ENCODE measurements around the gene FCHO2. TPM values are rescaled to one million over a fixed set of nuclear protein-coding genes. Genes with fewer than 3 reads are reported as not detected.

FCHO2 gene
- total RNA-seq, 1 experiment from 2014 or later = 14.9 TPM

DNA sequence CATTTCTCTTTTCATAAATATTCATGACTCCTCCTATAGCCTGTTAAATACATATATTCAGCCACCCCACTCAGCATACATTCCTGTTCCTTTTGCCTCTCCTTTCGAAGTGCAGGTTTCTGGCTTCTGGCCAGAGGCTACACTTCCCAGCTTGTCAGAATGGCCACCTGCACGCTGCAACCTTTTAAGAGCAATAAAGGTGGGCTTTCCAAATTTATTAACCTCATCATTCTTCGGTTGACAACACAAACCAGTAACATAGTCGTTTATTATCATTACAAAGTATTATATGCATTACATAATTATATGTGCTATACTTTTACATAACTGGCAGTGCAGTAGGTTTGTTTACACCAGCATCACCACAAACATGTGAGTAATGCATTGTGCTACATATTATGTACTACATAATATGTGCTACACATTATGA is 148.0 kb downstream of the FCHO2 start:
- no peaks in the 10 kb centered on the region for H3K4me1 Mint-ChIP-seq
- ATAC-seq = no peak
- peaks cover 24% of the 10 kb centered on the region for H3K9me3 Mint-ChIP-seq
- H3K27me3 Mint-ChIP-seq (ENCODE audit: low read depth) = no peaks in the 10 kb centered on the region
- ChIA-PET CTCF (interaction anchor here (1.9 kb wide), 1 partner anchor 112 kb away, joined by 7 read pairs; no protein-coding TSS in a partner anchor), POLR2A (no interaction called here)
- H3K36me3 Mint-ChIP-seq = 0 out of 2 replicates have a peak, but pooled peaks cover 4% of the 10 kb centered on the region
- H3K4me3 Mint-ChIP-seq = no peak overlapping the region
- TF ChIP-seq, protein P1, sequence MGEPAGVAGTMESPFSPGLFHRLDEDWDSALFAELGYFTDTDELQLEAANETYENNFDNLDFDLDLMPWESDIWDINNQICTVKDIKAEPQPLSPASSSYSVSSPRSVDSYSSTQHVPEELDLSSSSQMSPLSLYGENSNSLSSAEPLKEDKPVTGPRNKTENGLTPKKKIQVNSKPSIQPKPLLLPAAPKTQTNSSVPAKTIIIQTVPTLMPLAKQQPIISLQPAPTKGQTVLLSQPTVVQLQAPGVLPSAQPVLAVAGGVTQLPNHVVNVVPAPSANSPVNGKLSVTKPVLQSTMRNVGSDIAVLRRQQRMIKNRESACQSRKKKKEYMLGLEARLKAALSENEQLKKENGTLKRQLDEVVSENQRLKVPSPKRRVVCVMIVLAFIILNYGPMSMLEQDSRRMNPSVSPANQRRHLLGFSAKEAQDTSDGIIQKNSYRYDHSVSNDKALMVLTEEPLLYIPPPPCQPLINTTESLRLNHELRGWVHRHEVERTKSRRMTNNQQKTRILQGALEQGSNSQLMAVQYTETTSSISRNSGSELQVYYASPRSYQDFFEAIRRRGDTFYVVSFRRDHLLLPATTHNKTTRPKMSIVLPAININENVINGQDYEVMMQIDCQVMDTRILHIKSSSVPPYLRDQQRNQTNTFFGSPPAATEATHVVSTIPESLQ (CRISPR knock-in tag; IDR thresholded peaks at IDR 0.05) = no peak
- no peak for TF ChIP-seq GABPB1 (CRISPR knock-in tag; IDR thresholded peaks at IDR 0.05)
- DNase-seq (ENCODE audit: low spot score) = no peak
- H3K27ac Mint-ChIP-seq = no peak overlapping the region

GRCh38 chr5:73104326-73104725 is 148.5 kb downstream of the FCHO2 start:
- no peaks in the 10 kb centered on the region for H3K27me3 Mint-ChIP-seq (ENCODE audit: low read depth)
- ChIA-PET CTCF (interaction anchor here (1.9 kb wide), 1 partner anchor 112 kb away, joined by 7 read pairs; no protein-coding TSS in a partner anchor), POLR2A (no interaction called here)
- DNase-seq (ENCODE audit: low spot score) (no peak), ATAC-seq (no peak)
- peaks cover 24% of the 10 kb centered on the region for H3K9me3 Mint-ChIP-seq
- H3K4me3 Mint-ChIP-seq = no peak overlapping the region
- H3K27ac Mint-ChIP-seq = no peak overlapping the region
- H3K36me3 Mint-ChIP-seq = 0 out of 2 replicates have a peak, but pooled peaks cover 4% of the 10 kb centered on the region
- no peaks in the 10 kb centered on the region for H3K4me1 Mint-ChIP-seq
- TF ChIP-seq E2F1 (CRISPR knock-in tag; IDR thresholded peaks at IDR 0.05) (no peak), EMX1 (CRISPR knock-in tag; IDR thresholded peaks at IDR 0.05) (no peak), E2F4 (CRISPR knock-in tag; IDR thresholded peaks at IDR 0.05; ENCODE audit: borderline replicate concordance, low read depth) (no peak), JAZF1 (CRISPR knock-in tag; IDR thresholded peaks at IDR 0.05) (no peak), KAT7 (CRISPR knock-in tag; IDR thresholded peaks at IDR 0.05; ENCODE audit: borderline replicate concordance) (no peak), ZNF232 (CRISPR knock-in tag; IDR thresholded peaks at IDR 0.05) (no peak), ATF2 (CRISPR knock-in tag; IDR thresholded peaks at IDR 0.05; ENCODE audit: borderline replicate concordance, low read depth) (no peak), NR2C2 (CRISPR knock-in tag; IDR thresholded peaks at IDR 0.05) (no peak), ZSCAN18 (CRISPR knock-in tag; IDR thresholded peaks at IDR 0.05) (no peak), HMGXB4 (CRISPR knock-in tag; IDR thresholded peaks at IDR 0.05) (no peak), RELA (CRISPR knock-in tag; IDR thresholded peaks at IDR 0.05; ENCODE audit: borderline replicate concordance) (no peak), GABPB1 (CRISPR knock-in tag; IDR thresholded peaks at IDR 0.05) (no peak)
- TF ChIP-seq, protein P2, sequence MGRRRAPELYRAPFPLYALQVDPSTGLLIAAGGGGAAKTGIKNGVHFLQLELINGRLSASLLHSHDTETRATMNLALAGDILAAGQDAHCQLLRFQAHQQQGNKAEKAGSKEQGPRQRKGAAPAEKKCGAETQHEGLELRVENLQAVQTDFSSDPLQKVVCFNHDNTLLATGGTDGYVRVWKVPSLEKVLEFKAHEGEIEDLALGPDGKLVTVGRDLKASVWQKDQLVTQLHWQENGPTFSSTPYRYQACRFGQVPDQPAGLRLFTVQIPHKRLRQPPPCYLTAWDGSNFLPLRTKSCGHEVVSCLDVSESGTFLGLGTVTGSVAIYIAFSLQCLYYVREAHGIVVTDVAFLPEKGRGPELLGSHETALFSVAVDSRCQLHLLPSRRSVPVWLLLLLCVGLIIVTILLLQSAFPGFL (CRISPR knock-in tag; IDR thresholded peaks at IDR 0.05; ENCODE audit: borderline replicate concordance) = no peak
- TF ChIP-seq, protein P3, sequence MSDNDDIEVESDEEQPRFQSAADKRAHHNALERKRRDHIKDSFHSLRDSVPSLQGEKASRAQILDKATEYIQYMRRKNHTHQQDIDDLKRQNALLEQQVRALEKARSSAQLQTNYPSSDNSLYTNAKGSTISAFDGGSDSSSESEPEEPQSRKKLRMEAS (CRISPR knock-in tag; IDR thresholded peaks at IDR 0.05) = no peak
- TF ChIP-seq, protein P4, sequence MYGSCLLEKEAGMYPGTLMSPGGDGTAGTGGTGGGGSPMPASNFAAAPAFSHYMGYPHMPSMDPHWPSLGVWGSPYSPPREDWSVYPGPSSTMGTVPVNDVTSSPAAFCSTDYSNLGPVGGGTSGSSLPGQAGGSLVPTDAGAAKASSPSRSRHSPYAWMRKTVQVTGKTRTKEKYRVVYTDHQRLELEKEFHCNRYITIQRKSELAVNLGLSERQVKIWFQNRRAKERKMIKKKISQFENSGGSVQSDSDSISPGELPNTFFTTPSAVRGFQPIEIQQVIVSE (CRISPR knock-in tag; IDR thresholded peaks at IDR 0.05; ENCODE audit: borderline replicate concordance) = no peak
- TF ChIP-seq, protein P5, sequence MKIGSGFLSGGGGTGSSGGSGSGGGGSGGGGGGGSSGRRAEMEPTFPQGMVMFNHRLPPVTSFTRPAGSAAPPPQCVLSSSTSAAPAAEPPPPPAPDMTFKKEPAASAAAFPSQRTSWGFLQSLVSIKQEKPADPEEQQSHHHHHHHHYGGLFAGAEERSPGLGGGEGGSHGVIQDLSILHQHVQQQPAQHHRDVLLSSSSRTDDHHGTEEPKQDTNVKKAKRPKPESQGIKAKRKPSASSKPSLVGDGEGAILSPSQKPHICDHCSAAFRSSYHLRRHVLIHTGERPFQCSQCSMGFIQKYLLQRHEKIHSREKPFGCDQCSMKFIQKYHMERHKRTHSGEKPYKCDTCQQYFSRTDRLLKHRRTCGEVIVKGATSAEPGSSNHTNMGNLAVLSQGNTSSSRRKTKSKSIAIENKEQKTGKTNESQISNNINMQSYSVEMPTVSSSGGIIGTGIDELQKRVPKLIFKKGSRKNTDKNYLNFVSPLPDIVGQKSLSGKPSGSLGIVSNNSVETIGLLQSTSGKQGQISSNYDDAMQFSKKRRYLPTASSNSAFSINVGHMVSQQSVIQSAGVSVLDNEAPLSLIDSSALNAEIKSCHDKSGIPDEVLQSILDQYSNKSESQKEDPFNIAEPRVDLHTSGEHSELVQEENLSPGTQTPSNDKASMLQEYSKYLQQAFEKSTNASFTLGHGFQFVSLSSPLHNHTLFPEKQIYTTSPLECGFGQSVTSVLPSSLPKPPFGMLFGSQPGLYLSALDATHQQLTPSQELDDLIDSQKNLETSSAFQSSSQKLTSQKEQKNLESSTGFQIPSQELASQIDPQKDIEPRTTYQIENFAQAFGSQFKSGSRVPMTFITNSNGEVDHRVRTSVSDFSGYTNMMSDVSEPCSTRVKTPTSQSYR (CRISPR knock-in tag; IDR thresholded peaks at IDR 0.05) = no peak
- TF ChIP-seq, protein P6, sequence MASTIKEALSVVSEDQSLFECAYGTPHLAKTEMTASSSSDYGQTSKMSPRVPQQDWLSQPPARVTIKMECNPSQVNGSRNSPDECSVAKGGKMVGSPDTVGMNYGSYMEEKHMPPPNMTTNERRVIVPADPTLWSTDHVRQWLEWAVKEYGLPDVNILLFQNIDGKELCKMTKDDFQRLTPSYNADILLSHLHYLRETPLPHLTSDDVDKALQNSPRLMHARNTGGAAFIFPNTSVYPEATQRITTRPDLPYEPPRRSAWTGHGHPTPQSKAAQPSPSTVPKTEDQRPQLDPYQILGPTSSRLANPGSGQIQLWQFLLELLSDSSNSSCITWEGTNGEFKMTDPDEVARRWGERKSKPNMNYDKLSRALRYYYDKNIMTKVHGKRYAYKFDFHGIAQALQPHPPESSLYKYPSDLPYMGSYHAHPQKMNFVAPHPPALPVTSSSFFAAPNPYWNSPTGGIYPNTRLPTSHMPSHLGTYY (CRISPR knock-in tag; IDR thresholded peaks at IDR 0.05) = no peak
